Gastrocnemius medialis (tissue), 4 donors: ENCODE measurements around the gene MAOA. TPM values are rescaled to one million over a fixed set of nuclear protein-coding genes. Genes with fewer than 3 reads are reported as not detected.

Experiments
- ATAC-seq, 2 donors: fragments of 150-250 bp; one replicate each; pipeline ENCODE4 v1.9.1; 2016
- DNase-seq, 2 donors: peaks; one replicate each; pipeline ENCODE4 v3.0.0-alpha.2; 2019
- H3K27ac ChIP-seq, 4 donors: fragments of 200-600 bp; sonication (generic); 1 replicate in 1 of 4; 2 replicates in 3 of 4; pipeline ENCODE4 v1.5.1; 2016 to 2018; ENCODE audit warnings: mild to moderate bottlenecking in 2 of 4, moderate library complexity in 1 of 4
- H3K27me3 ChIP-seq, 3 donors: fragments of 200-600 bp; sonication (generic) in 2 of 3; 1 replicate in 1 of 3; 2 replicates in 2 of 3; pipeline versions ENCODE4 v1.5.1 to v1.6.0; 2016 to 2019; ENCODE audit warnings: mild to moderate bottlenecking in 1 of 3, moderate library complexity in 1 of 3
- H3K36me3 ChIP-seq, 2 donors: fragments of 200-600 bp; sonication (generic) in 1 of 2; one replicate each; pipeline ENCODE4 v1.5.1; 2017 to 2018
- H3K4me1 ChIP-seq, 2 donors: fragments of 200-600 bp; sonication (generic) in 1 of 2; one replicate each; pipeline ENCODE4 v1.5.1; 2016 to 2017; ENCODE audit warnings: mild to moderate bottlenecking in 2 of 2
- H3K4me3 ChIP-seq, 4 donors: fragments of 200-600 bp; sonication (generic) in 3 of 4; 1 replicate in 1 of 4; 2 replicates in 3 of 4; pipeline ENCODE4 v1.5.1; 2016 to 2019; ENCODE audit warnings: mild to moderate bottlenecking in 2 of 4
- H3K9me3 ChIP-seq, 3 donors: fragments of 200-600 bp; sonication (generic) in 2 of 3; 1 replicate in 1 of 3; 2 replicates in 2 of 3; pipeline ENCODE4 v1.5.1; 2016 to 2019
- CTCF ChIP-seq, 5 experiments: fragments of 450-650 bp in 3 of 5; fragments of 200-600 bp in 2 of 5; sonication (generic) in 2 of 5; IDR thresholded peaks in 4 of 5; conservative IDR thresholded peaks in 1 of 5; 1 replicate in 4 of 5; 2 replicates in 1 of 5; pipeline ENCODE4 v1.5.1; 2016 to 2019; ENCODE audit warnings: antibody characterized with exemption in 5 of 5, mild to moderate bottlenecking in 3 of 5, moderate library complexity in 3 of 5
- POLR2A ChIP-seq, 2 donors: fragments of 450-650 bp; IDR thresholded peaks; one replicate each; pipeline ENCODE4 v1.6.1; 2017; ENCODE audit warnings: antibody characterized with exemption in 2 of 2, mild to moderate bottlenecking in 2 of 2, moderate library complexity in 2 of 2
- in situ Hi-C, 4 donors: fragments of 200-750 bp; cut with MboI; loops; one replicate each; pipeline versions ENCODE4 v1.15.0 to v1.8.0; 2017; ENCODE audit warnings: low sequenced_read_pairs in 4 of 4
- intact Hi-C: fragments of 100-400 bp; cut with DNase I; formaldehyde crosslinking; loops from one replicate; pipeline ENCODE4 v1.15.1; 2023; ENCODE audit warnings: low total_unique reads
- total RNA-seq, 4 donors: library from RNA; depleted of rRNA; stranded (reverse); fragments of >200 nt; gene quantifications; one replicate each; pipeline versions ENCODE4 v1.1.0 to v1.2.3, GENCODE V29; 2016

Gene MAOA
- total RNA-seq, 4 donors from 2014 or later, result 25.2 to 244 (median 109) TPM

- Histone ChIP-seq H3K27ac (no peak overlapping the region), H3K27me3 (no peaks in the 10 kb centered on the region), H3K9me3 (no peaks in the 10 kb centered on the region), H3K4me3 (no peak overlapping the region), H3K36me3 (no peaks in the 10 kb centered on the region), H3K4me1 (no peaks in the 10 kb centered on the region)
- DNase-seq (no peak), ATAC-seq (no peak)
- intact Hi-C loops (no loop called here), in situ Hi-C loops (no loop called here)
- TF ChIP-seq POLR2A (IDR thresholded peaks at IDR 0.05), result no peak
- no peak for TF ChIP-seq CTCF (IDR thresholded peaks at IDR 0.05 in 4 of 5, conservative IDR thresholded peaks at IDR 0.05 in 1 of 5)
Observed at GRCh38 chrX:43728966-43729365, 72.9 kb downstream of the MAOA start.

GRCh38 chrX:43731086-43731485 is 75.0 kb downstream of the MAOA start:
- no peaks in the 10 kb centered on the region for H3K9me3 ChIP-seq
- TF ChIP-seq POLR2A (IDR thresholded peaks at IDR 0.05) (no peak), CTCF (IDR thresholded peaks at IDR 0.05 in 4 of 5, conservative IDR thresholded peaks at IDR 0.05 in 1 of 5) (no peak)
- intact Hi-C loops, result no loop called here
- no peaks in the 10 kb centered on the region for H3K36me3 ChIP-seq
- no peak for DNase-seq
- in situ Hi-C loops, result no loop called here
- no peak overlapping the region for H3K27ac ChIP-seq
- no peaks in the 10 kb centered on the region for H3K27me3 ChIP-seq
- H3K4me3 ChIP-seq, result no peak overlapping the region
- no peak for ATAC-seq
- no peaks in the 10 kb centered on the region for H3K4me1 ChIP-seq

GRCh38 chrX:43733699-43734098 is 77.6 kb downstream of the MAOA start:
- TF ChIP-seq CTCF (IDR thresholded peaks at IDR 0.05 in 4 of 5, conservative IDR thresholded peaks at IDR 0.05 in 1 of 5) (no peak), POLR2A (IDR thresholded peaks at IDR 0.05) (no peak)
- in situ Hi-C loops, result no loop called here
- Histone ChIP-seq H3K36me3 (no peaks in the 10 kb centered on the region), H3K9me3 (no peaks in the 10 kb centered on the region), H3K4me3 (no peak overlapping the region), H3K4me1 (no peaks in the 10 kb centered on the region), H3K27ac (no peak overlapping the region), H3K27me3 (no peaks in the 10 kb centered on the region)
- DNase-seq, result no peak
- intact Hi-C loops, result no loop called here
- no peak for ATAC-seq

- no peak for TF ChIP-seq CTCF (IDR thresholded peaks at IDR 0.05 in 4 of 5, conservative IDR thresholded peaks at IDR 0.05 in 1 of 5)
- no peak for TF ChIP-seq POLR2A (IDR thresholded peaks at IDR 0.05)
- no peaks in the 10 kb centered on the region for H3K36me3 ChIP-seq
- no peak for ATAC-seq
- H3K4me1 ChIP-seq, result no peaks in the 10 kb centered on the region
- DNase-seq, result no peak
- no peak overlapping the region for H3K4me3 ChIP-seq
- H3K27me3 ChIP-seq, result no peaks in the 10 kb centered on the region
- H3K9me3 ChIP-seq, result no peaks in the 10 kb centered on the region
- intact Hi-C loops (no loop called here), in situ Hi-C loops (no loop called here)
- H3K27ac ChIP-seq, result peak overlapping the region in 1 of 4 donors; percentile 85
Observed at GRCh38 chrX:43734444-43734843, 78.3 kb downstream of the MAOA start.

- intact Hi-C loops, result no loop called here
- Histone ChIP-seq H3K4me1 (no peaks in the 10 kb centered on the region), H3K36me3 (no peaks in the 10 kb centered on the region), H3K9me3 (no peaks in the 10 kb centered on the region), H3K27me3 (no peaks in the 10 kb centered on the region), H3K4me3 (peak overlapping the region in 2 of 4 donors; percentile 19 to 47), H3K27ac (peak overlapping the region in 2 of 4 donors; percentile 71 to 85)
- no peak for TF ChIP-seq POLR2A (IDR thresholded peaks at IDR 0.05)
- no peak for TF ChIP-seq CTCF (IDR thresholded peaks at IDR 0.05 in 4 of 5, conservative IDR thresholded peaks at IDR 0.05 in 1 of 5)
- ATAC-seq (peak in 1 of 2 donors; percentile 76), DNase-seq (peak in 1 of 2 donors; percentile 34)
- in situ Hi-C loops, result no loop called here
Observed at GRCh38 chrX:43735534-43735933, 79.4 kb downstream of the MAOA start.
